HEK293 (cell line): Measurements from ENCODE around the gene ZNF18.

Source experiments
- EGR2 ChIP-seq: fragments of 450-650 bp; formaldehyde crosslinking; IDR thresholded peaks from 2 replicates; pipeline ENCODE4 v1.5.1; 2016; ENCODE audit warnings: low read depth, missing biosample characterization, missing genetic modification characterization
- KLF1 ChIP-seq: fragments of 450-650 bp; formaldehyde crosslinking; IDR thresholded peaks from 2 replicates; pipeline ENCODE4 v1.5.1; 2016; ENCODE audit warnings: missing biosample characterization, missing genetic modification characterization
- KLF10 ChIP-seq: fragments of 450-650 bp; IDR thresholded peaks from 2 replicates; pipeline ENCODE4 v1.5.1; 2018; ENCODE audit warnings: missing biosample characterization, mild to moderate bottlenecking, missing genetic modification characterization
- MZF1 ChIP-seq: fragments of 450-650 bp; formaldehyde crosslinking; IDR thresholded peaks from 2 replicates; pipeline ENCODE4 v1.5.1; 2017; ENCODE audit warnings: missing biosample characterization, missing genetic modification characterization, borderline replicate concordance
- SP2 ChIP-seq: fragments of 450-650 bp; formaldehyde crosslinking; IDR thresholded peaks from 2 replicates; pipeline ENCODE4 v1.5.1; 2016; ENCODE audit warnings: missing biosample characterization, missing genetic modification characterization
- SP3 ChIP-seq: fragments of 450-650 bp; formaldehyde crosslinking; IDR thresholded peaks from 2 replicates; pipeline ENCODE4 v1.5.1; 2016; ENCODE audit warnings: missing biosample characterization, missing genetic modification characterization
- TSHZ1 ChIP-seq: fragments of 450-650 bp; formaldehyde crosslinking; IDR thresholded peaks from 2 replicates; pipeline ENCODE4 v1.5.1; 2016; ENCODE audit warnings: missing biosample characterization, missing genetic modification characterization, borderline replicate concordance
- YY1 ChIP-seq: fragments of 450-650 bp; formaldehyde crosslinking; IDR thresholded peaks from 2 replicates; pipeline ENCODE4 v1.5.1; 2018; ENCODE audit warnings: missing biosample characterization, missing genetic modification characterization
- ZBTB11 ChIP-seq: fragments of 450-650 bp; formaldehyde crosslinking; conservative IDR thresholded peaks from 2 replicates; pipeline ENCODE4 v1.5.1; 2016; ENCODE audit warnings: low read depth, missing biosample characterization, missing genetic modification characterization
- ZBTB49 ChIP-seq: fragments of 450-650 bp; formaldehyde crosslinking; IDR thresholded peaks from 2 replicates; pipeline ENCODE4 v1.5.1; 2016; ENCODE audit warnings: missing biosample characterization, missing genetic modification characterization, low read depth
- ZFHX2 ChIP-seq: fragments of 450-650 bp; formaldehyde crosslinking; conservative IDR thresholded peaks from 2 replicates; pipeline ENCODE4 v1.5.1; 2016; ENCODE audit warnings: missing biosample characterization, missing genetic modification characterization
- ZFP69B ChIP-seq: fragments of 450-650 bp; formaldehyde crosslinking; IDR thresholded peaks from 2 replicates; pipeline ENCODE4 v1.5.1; 2016; ENCODE audit warnings: missing biosample characterization, missing genetic modification characterization
- ZNF239 ChIP-seq: fragments of 450-650 bp; formaldehyde crosslinking; IDR thresholded peaks from 2 replicates; pipeline ENCODE4 v1.5.1; 2016; ENCODE audit warnings: missing biosample characterization, missing genetic modification characterization
- ZNF302 ChIP-seq: fragments of 450-650 bp; formaldehyde crosslinking; IDR thresholded peaks from 2 replicates; pipeline ENCODE4 v1.5.1; 2016; ENCODE audit warnings: missing biosample characterization, missing genetic modification characterization, low read depth
- ZNF324 ChIP-seq: fragments of 450-650 bp; formaldehyde crosslinking; IDR thresholded peaks from 2 replicates; pipeline ENCODE4 v1.5.1; 2016; ENCODE audit warnings: missing biosample characterization, missing genetic modification characterization
- ZNF335 ChIP-seq: fragments of 450-650 bp; formaldehyde crosslinking; conservative IDR thresholded peaks from 2 replicates; pipeline ENCODE4 v1.5.1; 2016; ENCODE audit warnings: missing biosample characterization, missing genetic modification characterization
- ZNF48 ChIP-seq: fragments of 450-650 bp; formaldehyde crosslinking; IDR thresholded peaks from 2 replicates; pipeline ENCODE4 v1.5.1; 2016; ENCODE audit warnings: missing biosample characterization, missing genetic modification characterization
- ZNF585B ChIP-seq: fragments of 450-650 bp; formaldehyde crosslinking; IDR thresholded peaks from 2 replicates; pipeline ENCODE4 v1.5.1; 2016; ENCODE audit warnings: missing biosample characterization, missing genetic modification characterization
- ZNF600 ChIP-seq: fragments of 450-650 bp; formaldehyde crosslinking; IDR thresholded peaks from 2 replicates; pipeline ENCODE4 v1.5.1; 2016; ENCODE audit warnings: missing biosample characterization, missing genetic modification characterization
- ZNF626 ChIP-seq: fragments of 450-650 bp; sonication (Bioruptor Pico); formaldehyde crosslinking; IDR thresholded peaks from 2 replicates; pipeline ENCODE4 v1.5.1; 2018; ENCODE audit warnings: missing biosample characterization, missing genetic modification characterization, inconsistent platforms
- ZNF660 ChIP-seq: fragments of 450-650 bp; IDR thresholded peaks from 2 replicates; pipeline ENCODE4 v1.5.1; 2018; ENCODE audit warnings: missing biosample characterization, mild to moderate bottlenecking, missing genetic modification characterization
- ZSCAN5A ChIP-seq: fragments of 450-650 bp; formaldehyde crosslinking; IDR thresholded peaks from 2 replicates; pipeline ENCODE4 v1.5.1; 2016; ENCODE audit warnings: missing biosample characterization, missing genetic modification characterization

The ZNF18 gene

GRCh38 chr17:12020642-12021622 is 23.7 kb upstream of the ZNF18 start, which contains the start of gene MAP2K4 (continued):
- no peak for TF ChIP-seq TSHZ1 (tag by site-specific recombination)
- TF ChIP-seq ZBTB49 (tag by site-specific recombination) = no peak
- no peak for TF ChIP-seq ZNF302
- peak; percentile 83 for TF ChIP-seq ZNF600
- TF ChIP-seq ZNF660 (tag by site-specific recombination) = 0 out of 2 replicates have a peak, but pooled peaks have one; percentile 23
- no peak for TF ChIP-seq ZNF626 (tag by site-specific recombination)
- peak; percentile 78 for TF ChIP-seq ZFP69B (tag by site-specific recombination)
- TF ChIP-seq SP2 (tag by site-specific recombination) = peak; percentile 54
- TF ChIP-seq ZNF239 (tag by site-specific recombination) = no peak
- no peak for TF ChIP-seq ZNF585B (tag by site-specific recombination)
- no peak for TF ChIP-seq ZBTB11 (tag by site-specific recombination)
- TF ChIP-seq KLF10 (tag by site-specific recombination) = peak; percentile 96
- no peak for TF ChIP-seq ZSCAN5A (tag by site-specific recombination)
- TF ChIP-seq ZFHX2 (tag by site-specific recombination) = no peak
- no peak for TF ChIP-seq MZF1 (tag by site-specific recombination)
- TF ChIP-seq EGR2 (tag by site-specific recombination) = no peak
- TF ChIP-seq YY1 (tag by site-specific recombination) = peak; percentile 75; the same call in 1 of the 2 replicates
- TF ChIP-seq KLF1 = peak; percentile 57
- no peak for TF ChIP-seq ZNF324 (tag by site-specific recombination)
- TF ChIP-seq ZNF48 (tag by site-specific recombination) = no peak
- TF ChIP-seq ZNF335 (tag by site-specific recombination) = no peak
- peak; percentile 97 for TF ChIP-seq SP3
- TF ChIP-seq, all 188 proteins: peak for 15
